A549 (cell line): ENCODE results near the gene ABHD3. TPM values are rescaled to one million over a fixed set of nuclear protein-coding genes. Genes with fewer than 3 reads are reported as not detected.

Source experiments
- ATAC-seq, 2 experiments: fragments of 200-7000 bp in 1 of 2; fragments of >200 bp in 1 of 2; cut with Nextera tagmentation in 1 of 2; cut with Tn5 transposase in 1 of 2; 3 replicates each; pipeline versions ENCODE4 v1.8.0 to v1.9.1; 2018 to 2020; ENCODE audit warnings: mild to moderate bottlenecking in 1 of 2, moderate library complexity in 1 of 2
- CTCF ChIA-PET: fragments of 300-600 bp; sonication (Branson Sonifier 250); formaldehyde crosslinking; extraction: SDS; loops from one replicate; lab custom pipeline; 2021; ENCODE audit warnings: antibody characterized with exemption, inconsistent platforms; lab: Yijun Ruan, JAX
- POLR2A ChIA-PET: fragments of 350-600 bp; formaldehyde crosslinking; extraction: SDS; loops from one replicate; lab custom pipeline; 2021; ENCODE audit warnings: antibody characterized with exemption, inconsistent platforms; lab: Yijun Ruan, JAX
- DNase-seq, 2 experiments: peaks; one replicate each; pipeline versions ENCODE4 v3.0.0 to v3.0.0-alpha.2; 2011 to 2016; ENCODE audit warnings: low read depth in 1 of 2, low spot score in 1 of 2
- FAIRE-seq: peaks from 2 replicates; lab custom pipeline; 2011; peaks lifted over from hg19 to GRCh38; lab: Jason Lieb, UNC
- H3K27ac ChIP-seq, 2 experiments: fragments of >200 bp; sonication (Bioruptor Twin); formaldehyde crosslinking; 3 replicates each; pipeline ENCODE4 v1.5.1; 2016 to 2017
- H3K4me1 ChIP-seq: fragments of >200 bp; sonication (Bioruptor Twin); formaldehyde crosslinking; 3 replicates; pipeline ENCODE4 v1.6.1; 2016
- H3K4me2 ChIP-seq: fragments of >200 bp; sonication (Bioruptor Twin); formaldehyde crosslinking; 3 replicates; pipeline ENCODE4 v1.6.1; 2016
- H3K4me3 ChIP-seq: fragments of >200 bp; sonication (Bioruptor Twin); formaldehyde crosslinking; 3 replicates; pipeline ENCODE4 v1.5.1; 2016
- H3K9me3 ChIP-seq: fragments of >200 bp; sonication (Bioruptor Twin); formaldehyde crosslinking; 3 replicates; pipeline ENCODE4 v1.6.1; 2016
- CBX8 ChIP-seq: fragments of 200-600 bp; sonication (generic); IDR thresholded peaks from 2 replicates; pipeline ENCODE4 v1.6.1; 2016
- CHD2 ChIP-seq: fragments of 150-350 bp; IDR thresholded peaks from 2 replicates; pipeline ENCODE4 v1.6.1; 2014; ENCODE audit warnings: low read length; ENCODE audit not compliant: partially characterized antibody
- CHD4 ChIP-seq: fragments of 200-600 bp; sonication (generic); IDR thresholded peaks from 2 replicates; pipeline ENCODE4 v1.6.1; 2016; ENCODE audit warnings: antibody characterized with exemption, mild to moderate bottlenecking, borderline replicate concordance
- ELK1 ChIP-seq: fragments of 150-350 bp; IDR thresholded peaks from 2 replicates; pipeline ENCODE4 v1.6.1; 2014; ENCODE audit warnings: low read depth, mild to moderate bottlenecking, low read length
- EP300 ChIP-seq, 2 experiments: fragments of >200 bp; sonication (Bioruptor Twin); formaldehyde crosslinking; IDR thresholded peaks; 2 replicates in 1 of 2; 3 replicates in 1 of 2; pipeline ENCODE4 v1.6.1; 2016 to 2017
- ESRRA ChIP-seq: fragments of 150-350 bp; IDR thresholded peaks from 2 replicates; pipeline ENCODE4 v1.6.1; 2014; ENCODE audit warnings: mild to moderate bottlenecking, low read length, borderline replicate concordance
- GATA3 ChIP-seq: IDR thresholded peaks from 2 replicates; pipeline ENCODE4 v1.6.1; 2012; ENCODE audit warnings: borderline replicate concordance
- HES2 ChIP-seq: fragments of >200 bp; sonication (Bioruptor Twin); formaldehyde crosslinking; IDR thresholded peaks from 2 replicates; pipeline ENCODE4 v1.6.1; 2016
- HOXA7 ChIP-seq: fragments of 250-450 bp; sonication (Bioruptor Pico); IDR thresholded peaks from 2 replicates; pipeline ENCODE4 v1.5.0; 2020; ENCODE audit warnings: mild to moderate bottlenecking, moderate library complexity
- HOXB13 ChIP-seq: fragments of 250-450 bp; sonication (Bioruptor Pico); IDR thresholded peaks from 2 replicates; pipeline ENCODE4 v1.5.0; 2020; ENCODE audit warnings: low read depth, mild to moderate bottlenecking, moderate library complexity
- HOXB5 ChIP-seq: fragments of 250-450 bp; sonication (Bioruptor Pico); IDR thresholded peaks from 2 replicates; pipeline ENCODE4 v1.5.0; 2020; ENCODE audit warnings: mild to moderate bottlenecking, moderate library complexity
- JUNB ChIP-seq: fragments of >200 bp; sonication (Bioruptor Twin); formaldehyde crosslinking; IDR thresholded peaks from 2 replicates; pipeline ENCODE4 v1.6.1; 2016
- KDM1A ChIP-seq: fragments of 200-600 bp; sonication (generic); IDR thresholded peaks from 2 replicates; pipeline ENCODE4 v1.6.1; 2016; ENCODE audit warnings: low read depth, mild to moderate bottlenecking
- MAZ ChIP-seq: fragments of 150-350 bp; IDR thresholded peaks from 2 replicates; pipeline ENCODE4 v1.6.1; 2014; ENCODE audit warnings: antibody characterized with exemption, low read depth, low read length, borderline replicate concordance
- NFE2L2 ChIP-seq: fragments of 150-350 bp; conservative IDR thresholded peaks from 2 replicates; pipeline ENCODE4 v1.6.1; 2014; ENCODE audit warnings: low read length
- NPAS2 ChIP-seq: fragments of 250-450 bp; sonication (Bioruptor Pico); IDR thresholded peaks from 2 replicates; pipeline ENCODE4 v1.8.0; 2022; ENCODE audit warnings: mild to moderate bottlenecking, moderate library complexity, borderline replicate concordance
- PBX3 ChIP-seq: IDR thresholded peaks from 2 replicates; pipeline ENCODE4 v1.6.1; 2012
- RAD21 ChIP-seq, 2 experiments: fragments of >200 bp in 1 of 2; sonication (Bioruptor Twin) in 1 of 2; formaldehyde crosslinking in 1 of 2; IDR thresholded peaks in 1 of 2; conservative IDR thresholded peaks in 1 of 2; 2 replicates in 1 of 2; 3 replicates in 1 of 2; pipeline ENCODE4 v1.6.1; 2012 to 2018; ENCODE audit warnings: inconsistent platforms in 1 of 2
- RARB ChIP-seq: fragments of 250-450 bp; sonication (Bioruptor Pico); IDR thresholded peaks from 2 replicates; pipeline ENCODE4 v1.8.0; 2021; ENCODE audit warnings: mild to moderate bottlenecking, moderate library complexity
- REST ChIP-seq: fragments of 200-600 bp; sonication (generic); IDR thresholded peaks from 2 replicates; pipeline ENCODE4 v1.6.1; 2016; ENCODE audit warnings: antibody characterized with exemption, mild to moderate bottlenecking, moderate library complexity
- RNF2 ChIP-seq: fragments of 200-600 bp; sonication (generic); IDR thresholded peaks from 2 replicates; pipeline ENCODE4 v1.6.1; 2016; ENCODE audit warnings: low read depth, mild to moderate bottlenecking, antibody characterized with exemption, moderate library complexity, borderline replicate concordance
- SMC3 ChIP-seq: fragments of >200 bp; sonication (Bioruptor Twin); formaldehyde crosslinking; IDR thresholded peaks from 3 replicates; pipeline ENCODE4 v1.6.1; 2018; ENCODE audit warnings: inconsistent platforms
- TP53 ChIP-seq: fragments of 250-450 bp; sonication (Bioruptor Pico); IDR thresholded peaks from 2 replicates; pipeline ENCODE4 v1.5.0; 2021; ENCODE audit warnings: mild to moderate bottlenecking, moderate library complexity
- USF2 ChIP-seq: fragments of 450-650 bp; IDR thresholded peaks from 2 replicates; pipeline ENCODE4 v1.6.1; 2014; ENCODE audit warnings: antibody characterized with exemption
- ZC3H11A ChIP-seq: fragments of 450-650 bp; IDR thresholded peaks from 2 replicates; pipeline ENCODE4 v1.6.1; 2014; ENCODE audit warnings: antibody characterized with exemption, mild to moderate bottlenecking
- ZFP36 ChIP-seq: fragments of 450-650 bp; IDR thresholded peaks from 2 replicates; pipeline ENCODE4 v1.6.1; 2014; ENCODE audit warnings: borderline replicate concordance; ENCODE audit not compliant: partially characterized antibody
- ZNF302 ChIP-seq: fragments of 250-450 bp; sonication (Bioruptor Pico); IDR thresholded peaks from 2 replicates; pipeline ENCODE4 v1.9.0; 2021; ENCODE audit warnings: inconsistent platforms, mild to moderate bottlenecking, moderate library complexity
- ZSCAN20 ChIP-seq: fragments of 250-450 bp; sonication (Bioruptor Pico); IDR thresholded peaks from 2 replicates; pipeline ENCODE4 v1.8.0; 2022; ENCODE audit warnings: mild to moderate bottlenecking, moderate library complexity
- WGBS: methylation state at CpG from one replicate; pipeline ENCODE4 v1.1.6; 2017; ENCODE audit errors: missing lambda C conversion rate; 5-methylcytosine and 5-hydroxymethylcytosine counted together
- polyA plus RNA-seq, 4 experiments: library from polyadenylated mRNA; depleted of rRNA in 3 of 4; stranded (reverse); fragments of >200 nt; fragmentation: RNase III in 1 of 4; extraction: RNeasy Plus Mini Kit Qiagen cat#74134 plus additional on column Dnase treatment in 1 of 4; gene quantifications; 2 replicates in 3 of 4; 3 replicates in 1 of 4; pipeline ENCODE4 v1.2.3, GENCODE V29; 2011 to 2017
- TF ChIP-seq, protein P1 (sequence below): fragments of 250-450 bp; sonication (Bioruptor Pico); IDR thresholded peaks from 2 replicates; pipeline ENCODE4 v1.5.0; 2020; ENCODE audit warnings: low read depth, mild to moderate bottlenecking, moderate library complexity

ABHD3 gene
- polyA plus RNA-seq, 2 of the 4 experiments (the other 2 are of a cell fraction), result 24.4 to 28.0 TPM

DNA sequence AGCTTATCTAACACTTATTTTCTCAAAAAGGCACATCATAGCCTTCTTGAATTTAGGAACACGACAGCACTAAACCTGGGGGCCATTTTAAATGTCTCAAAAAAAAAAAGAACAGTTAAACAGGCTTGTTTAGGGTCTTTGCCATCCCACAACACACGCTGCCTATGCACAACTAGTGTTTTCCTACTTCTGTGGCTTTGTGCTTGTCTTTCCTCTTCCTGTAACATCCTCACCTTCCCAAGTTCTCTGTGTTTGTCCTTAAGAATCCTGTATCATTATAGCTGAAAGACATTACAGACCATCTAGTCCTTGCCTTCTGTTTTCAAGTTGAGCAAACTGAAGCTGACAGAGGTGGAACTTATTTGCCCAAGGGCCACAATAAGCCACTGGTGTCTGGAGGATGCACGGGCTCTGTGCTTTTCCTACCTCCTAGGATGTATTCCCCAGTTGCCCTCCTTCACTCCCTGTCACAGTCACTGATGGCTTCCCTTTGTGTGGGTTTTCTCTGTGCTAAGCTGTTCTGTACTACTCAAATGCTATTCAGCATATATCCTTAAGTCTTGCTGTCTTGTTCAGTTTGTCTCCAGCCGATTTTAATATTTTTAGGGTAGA is 69.9 kb downstream of the ABHD3 start:
- DNase-seq (no peak), FAIRE-seq (no peak), ATAC-seq (peak in 1 of 2 experiments; percentile 12; a peak in 1 of 6 replicates)
- 87% methylated on average over 4 of the region's 4 CpGs for WGBS
- no peak overlapping the region for H3K4me3 ChIP-seq
- no peak overlapping the region for H3K27ac ChIP-seq
- H3K9me3 ChIP-seq, result no peaks in the 10 kb centered on the region
- H3K4me1 ChIP-seq, result peaks cover 20% of the 10 kb centered on the region
- TF ChIP-seq CHD2 (no peak), PBX3 (no peak), ZSCAN20 (CRISPR knock-in tag) (no peak), JUNB (no peak), HOXB13 (no peak), RNF2 (no peak), ESRRA (no peak), CHD4 (no peak), HOXA7 (no peak), KDM1A (no peak), ZFP36 (no peak), TP53 (CRISPR knock-in tag) (no peak), CBX8 (no peak), NPAS2 (CRISPR knock-in tag) (no peak), REST (no peak), MAZ (no peak), ZC3H11A (no peak), GATA3 (no peak)
- ChIA-PET CTCF (interaction anchor here (0.5 to 1.9 kb wide), 3 partner anchors 22 to 128 kb away, joined by 3 to 7 read pairs (median 4); partner anchors contain the start of gene ESCO1), POLR2A (no interaction called here)
- H3K4me2 ChIP-seq, result no peak overlapping the region

GRCh38 chr18:21632393-21632792 is 72.2 kb downstream of the ABHD3 start:
- Histone ChIP-seq H3K27ac (no peak overlapping the region), H3K9me3 (no peaks in the 10 kb centered on the region), H3K4me3 (no peak overlapping the region), H3K4me1 (no peaks in the 10 kb centered on the region; the same call in 2 of the 3 replicates), H3K4me2 (no peak overlapping the region)
- ChIA-PET POLR2A (no interaction called here), CTCF (interaction anchor here (0.6 to 0.9 kb wide), 5 partner anchors 17 to 323 kb away, joined by 3 to 4 read pairs (median 3); partner anchors contain the start of genes ABHD3 and SNRPD1)
- ATAC-seq (no peak), FAIRE-seq (no peak), DNase-seq (no peak)
- no peak for TF ChIP-seq TP53 (CRISPR knock-in tag)
- 0 out of 3 replicates have a peak, but pooled peaks have one; percentile 13 for TF ChIP-seq SMC3
- TF ChIP-seq ZNF302 (CRISPR knock-in tag), result no peak
- TF ChIP-seq RAD21 (conservative IDR thresholded peaks at IDR 0.05 in 1 of 2, IDR thresholded peaks at IDR 0.05 in 1 of 2), result peak; percentile 19 to 34; a peak in 2 of 5 replicates
- no peak for TF ChIP-seq EP300 (IDR thresholded peaks at IDR 0.05)
- TF ChIP-seq, protein P1, sequence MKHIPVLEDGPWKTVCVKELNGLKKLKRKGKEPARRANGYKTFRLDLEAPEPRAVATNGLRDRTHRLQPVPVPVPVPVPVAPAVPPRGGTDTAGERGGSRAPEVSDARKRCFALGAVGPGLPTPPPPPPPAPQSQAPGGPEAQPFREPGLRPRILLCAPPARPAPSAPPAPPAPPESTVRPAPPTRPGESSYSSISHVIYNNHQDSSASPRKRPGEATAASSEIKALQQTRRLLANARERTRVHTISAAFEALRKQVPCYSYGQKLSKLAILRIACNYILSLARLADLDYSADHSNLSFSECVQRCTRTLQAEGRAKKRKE (CRISPR knock-in tag), result no peak
- no peak for TF ChIP-seq USF2
- TF ChIP-seq ESRRA, result no peak
- no peak for TF ChIP-seq HES2
- TF ChIP-seq ELK1, result no peak
- no peak for TF ChIP-seq PBX3
- no peak for TF ChIP-seq NFE2L2
- TF ChIP-seq HOXB5, result no peak
- TF ChIP-seq RARB, result no peak
- WGBS, result 91% methylated on average over 1 of the region's 1 CpG
